AG04450 (cell line): Measurements from ENCODE around the gene TXNL1. TPM values are rescaled to one million over a fixed set of nuclear protein-coding genes. Genes with fewer than 3 reads are reported as not detected.

Source experiments
- CTCF ChIA-PET: fragments of 300-600, 350-600 bp; formaldehyde crosslinking; extraction: SDS; loops from one replicate; lab custom pipeline; 2022; ENCODE audit warnings: antibody characterized with exemption, inconsistent platforms; lab: Charles Lee
- POLR2A ChIA-PET: fragments of 350-600 bp; formaldehyde crosslinking; extraction: SDS; loops from one replicate; lab custom pipeline; 2021; ENCODE audit warnings: antibody characterized with exemption, inconsistent platforms; lab: Yijun Ruan, JAX
- DNase-seq: peaks from one replicate; pipeline ENCODE4 v3.0.0-alpha.2; 2011; ENCODE audit warnings: low read depth, low spot score
- H3K27ac ChIP-seq: one replicate; pipeline ENCODE4 v1.5.1; 2012; ENCODE audit warnings: low read depth, low read length, control low read depth
- H3K27me3 ChIP-seq: one replicate; pipeline ENCODE4 v1.6.0; 2012; ENCODE audit warnings: low read length; ENCODE audit not compliant: control insufficient read depth, insufficient read depth
- H3K4me3 ChIP-seq: 2 replicates; pipeline ENCODE4 v1.5.1; 2011; ENCODE audit warnings: mild to moderate bottlenecking, low read depth, low read length, control low read depth
- H3K9me3 ChIP-seq: 2 replicates; pipeline ENCODE4 v1.5.1; 2012; ENCODE audit warnings: low read length; ENCODE audit not compliant: control insufficient read depth, insufficient read depth
- CTCF ChIP-seq: IDR thresholded peaks from 2 replicates; pipeline ENCODE4 v1.5.1; 2011; ENCODE audit warnings: low read depth, low read length, control low read depth, inconsistent platforms
- polyA plus RNA-seq: library from polyadenylated mRNA; depleted of rRNA; stranded (reverse); fragments of >200 nt; gene quantifications from 2 replicates; pipeline ENCODE4 v1.2.3, GENCODE V29; 2011

The TXNL1 gene
- polyA plus RNA-seq, 1 experiment = 133 TPM

- no peak for DNase-seq
- POLR2A ChIA-PET = no interaction called here
- CTCF ChIA-PET = no interaction called here
- H3K27me3 ChIP-seq = no peaks in the 10 kb centered on the region
- no peak overlapping the region for H3K27ac ChIP-seq
- H3K4me3 ChIP-seq = no peak overlapping the region
- peaks cover 4% of the 10 kb centered on the region; the same call in 1 of the 2 replicates for H3K9me3 ChIP-seq
- TF ChIP-seq CTCF = no peak
Measured at GRCh38 chr18:56652802-56653201, 14.4 kb upstream of the TXNL1 start.

- Histone ChIP-seq H3K27ac (no peak overlapping the region), H3K27me3 (no peaks in the 10 kb centered on the region), H3K4me3 (peak overlapping the region; percentile 94), H3K9me3 (peaks cover 4% of the 10 kb centered on the region; the same call in 1 of the 2 replicates)
- POLR2A ChIA-PET = no interaction called here
- CTCF ChIA-PET = interaction anchor here (1.2 kb wide), 1 partner anchor 12 kb away, joined by 3 read pairs; no protein-coding TSS in a partner anchor
- no peak for TF ChIP-seq CTCF
- DNase-seq = no peak
Measured at GRCh38 chr18:56651771-56652092, 13.3 kb upstream of the TXNL1 start.

- Histone ChIP-seq H3K27me3 (no peaks in the 10 kb centered on the region), H3K9me3 (peaks cover 4% of the 10 kb centered on the region; the same call in 1 of the 2 replicates), H3K4me3 (peak within 1 kb of the TSS; percentile 94), H3K27ac (no peak within 1 kb of the TSS)
- peak; percentile 96 for DNase-seq
- ChIA-PET POLR2A (interaction anchor here (1.2 kb wide), 1 partner anchor 17 kb away, joined by 5 read pairs; no protein-coding TSS in a partner anchor), CTCF (interaction anchor here (0.5 to 1.2 kb wide), 2 partner anchors 11 to 1560 kb away, joined by 3 to 5 read pairs; no protein-coding TSS in a partner anchor)
- no peak for TF ChIP-seq CTCF
Measured at GRCh38 chr18:56650944-56651770, 12.8 kb upstream of the TXNL1 start, which contains the start of gene WDR7. TSS of gene WDR7 (plus strand) at chr18:56651359. CDS start at chr18:56672516, 21,157 bp downstream.

GRCh38 chr18:56649996-56650395, 11.6 kb upstream of the TXNL1 start:
- TF ChIP-seq CTCF = no peak
- no peak for DNase-seq
- no peak overlapping the region for H3K4me3 ChIP-seq
- H3K27ac ChIP-seq = no peak overlapping the region
- peaks cover 4% of the 10 kb centered on the region; the same call in 1 of the 2 replicates for H3K9me3 ChIP-seq
- POLR2A ChIA-PET = interaction anchor here (1.2 kb wide), 1 partner anchor 18 kb away, joined by 5 read pairs; no protein-coding TSS in a partner anchor
- no peaks in the 10 kb centered on the region for H3K27me3 ChIP-seq
- CTCF ChIA-PET = no interaction called here
